Mesendoderm (in vitro differentiated cells): ENCODE data around the gene THRSP.
"Not testable (repeated sequence)": the region's sequence is repeated elsewhere in the genome, so short reads cannot be mapped to it uniquely, and the experiment has no call there.

Source experiments
- DNase-seq: peaks from one replicate; pipeline ENCODE4 v3.0.0; 2013
- H2AK5ac ChIP-seq: 2 replicates; pipeline ENCODE4 v1.6.1; 2013; ENCODE audit warnings: low read length, inconsistent platforms
- H2BK120ac ChIP-seq: 2 replicates; pipeline ENCODE4 v1.6.1; 2013; ENCODE audit warnings: low read depth, mild to moderate bottlenecking, low read length, moderate library complexity, mixed read lengths
- H2BK15ac ChIP-seq: replicated peaks from 2 replicates; pipeline ENCODE4 v1.6.1; 2013; ENCODE audit warnings: low read depth, mild to moderate bottlenecking, moderate library complexity
- H2BK5ac ChIP-seq: 2 replicates; pipeline ENCODE4 v1.6.1; 2013; ENCODE audit warnings: low read length, inconsistent platforms
- H3K18ac ChIP-seq: 2 replicates; pipeline ENCODE4 v1.6.1; 2013; ENCODE audit warnings: mild to moderate bottlenecking, low read length, mixed read lengths
- H3K23ac ChIP-seq: one replicate; pipeline ENCODE4 v1.6.1; 2013; ENCODE audit warnings: low read length
- H3K27ac ChIP-seq: 2 replicates; pipeline ENCODE4 v1.5.1; 2013; ENCODE audit warnings: low read depth, mild to moderate bottlenecking, inconsistent platforms, low read length, moderate library complexity
- H3K27me3 ChIP-seq: 2 replicates; pipeline ENCODE4 v1.6.1; 2013; ENCODE audit warnings: low read length, control low read depth, mild to moderate bottlenecking, inconsistent platforms; ENCODE audit not compliant: insufficient read depth, poor library complexity
- H3K36me3 ChIP-seq: 2 replicates; pipeline ENCODE4 v1.6.1; 2013; ENCODE audit warnings: low read length, inconsistent platforms; ENCODE audit not compliant: control insufficient read depth, insufficient read depth
- H3K4ac ChIP-seq: one replicate; pipeline ENCODE4 v1.6.1; 2013; ENCODE audit warnings: low read depth, mild to moderate bottlenecking, low read length, moderate library complexity
- H3K4me1 ChIP-seq: 2 replicates; pipeline ENCODE4 v1.6.1; 2013; ENCODE audit warnings: low read depth, low read length, inconsistent platforms; ENCODE audit not compliant: control insufficient read depth
- H3K4me2 ChIP-seq: 2 replicates; pipeline ENCODE4 v1.6.1; 2013; ENCODE audit warnings: low read length
- H3K4me3 ChIP-seq: 2 replicates; pipeline ENCODE4 v1.5.1; 2013; ENCODE audit warnings: mild to moderate bottlenecking, low read length
- H3K56ac ChIP-seq: one replicate; pipeline ENCODE4 v1.6.1; 2013; ENCODE audit warnings: low read length
- H3K79me1 ChIP-seq: 2 replicates; pipeline ENCODE4 v1.6.1; 2013; ENCODE audit warnings: low read length, inconsistent platforms
- H3K79me2 ChIP-seq: 2 replicates; pipeline ENCODE4 v1.6.1; 2013; ENCODE audit warnings: mild to moderate bottlenecking, low read length; ENCODE audit not compliant: control insufficient read depth, insufficient read depth
- H3K9ac ChIP-seq: 2 replicates; pipeline ENCODE4 v1.6.1; 2013; ENCODE audit warnings: low read length, inconsistent platforms
- H4K5ac ChIP-seq: one replicate; pipeline ENCODE4 v1.6.1; 2013; ENCODE audit warnings: low read length
- H4K8ac ChIP-seq: one replicate; pipeline ENCODE4 v1.6.1; 2013; ENCODE audit warnings: low read depth, mild to moderate bottlenecking, control low read depth, low read length, moderate library complexity
- WGBS: extraction: QIAGEN DNeasy Blood & Tissue Kit; methylation state at CpG from one replicate; pipeline ENCODE4 v1.1.7; 2013; ENCODE audit warnings: low lambda C conversion rate, missing lambda C conversion rate; ENCODE audit not compliant: insufficient coverage; ENCODE audit errors: extremely low coverage; 5-methylcytosine and 5-hydroxymethylcytosine counted together

THRSP gene

DNA sequence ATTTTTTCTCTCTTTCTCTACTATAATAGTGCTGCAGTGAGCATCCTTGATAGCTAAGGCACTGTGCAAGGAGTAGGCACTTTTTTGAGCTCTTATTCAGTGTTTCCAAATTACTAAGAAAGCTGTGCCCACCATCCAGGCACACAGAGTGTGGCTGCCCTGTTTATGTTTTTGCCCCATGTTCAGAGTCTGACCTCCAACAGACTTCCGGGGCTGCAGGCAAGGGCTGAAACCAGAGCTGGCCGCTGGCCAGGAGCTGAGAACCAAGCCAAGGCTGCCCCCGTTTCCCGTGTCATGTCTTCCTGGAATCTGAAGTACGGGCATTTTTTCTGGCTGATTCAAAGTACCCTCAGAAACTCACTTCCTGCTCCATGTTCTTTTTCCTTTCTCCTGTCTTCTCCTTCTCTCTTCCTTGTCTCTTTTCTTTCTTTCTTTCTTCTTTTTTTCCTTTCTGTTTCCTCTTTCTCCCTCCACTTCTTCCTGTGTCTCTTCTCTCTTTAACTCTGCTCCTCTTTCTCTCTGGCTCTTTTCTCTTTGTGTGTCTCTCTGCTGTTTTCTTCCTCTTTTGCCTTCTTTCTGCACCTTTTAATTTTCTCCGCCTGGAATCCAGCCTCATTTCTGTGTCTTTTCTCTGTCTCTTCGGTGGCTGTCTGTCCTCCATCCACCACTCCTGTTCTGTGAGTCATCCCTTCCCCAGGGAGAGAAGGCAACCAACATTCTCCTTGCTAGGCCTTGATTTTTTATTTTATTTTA, 23.6 kb upstream of the THRSP start:
- H3K27me3 ChIP-seq, result no peaks in the 10 kb centered on the region
- no peak overlapping the region for H2BK5ac ChIP-seq
- no peak overlapping the region for H3K9ac ChIP-seq
- peak overlapping the region; percentile 39 for H3K56ac ChIP-seq
- no peak overlapping the region for H3K4me2 ChIP-seq
- H3K4ac ChIP-seq, result no peak overlapping the region
- H3K4me1 ChIP-seq, result no peaks in the 10 kb centered on the region
- no peaks in the 10 kb centered on the region for H3K36me3 ChIP-seq
- no CpG with 5 or more reads among the region's 7 CpGs for WGBS
- H3K79me1 ChIP-seq, result no peaks in the 10 kb centered on the region
- H4K5ac ChIP-seq, result no peak overlapping the region
- H4K8ac ChIP-seq, result no peak overlapping the region
- H3K27ac ChIP-seq, result no peak overlapping the region
- H3K79me2 ChIP-seq, result no peaks in the 10 kb centered on the region
- H2AK5ac ChIP-seq, result no peak overlapping the region
- H2BK120ac ChIP-seq, result no peak overlapping the region
- no peak overlapping the region for H3K23ac ChIP-seq
- H3K18ac ChIP-seq, result no peak overlapping the region
- H2BK15ac ChIP-seq, result no peak overlapping the region
- no peak overlapping the region for H3K4me3 ChIP-seq
- DNase-seq, result no peak

DNA sequence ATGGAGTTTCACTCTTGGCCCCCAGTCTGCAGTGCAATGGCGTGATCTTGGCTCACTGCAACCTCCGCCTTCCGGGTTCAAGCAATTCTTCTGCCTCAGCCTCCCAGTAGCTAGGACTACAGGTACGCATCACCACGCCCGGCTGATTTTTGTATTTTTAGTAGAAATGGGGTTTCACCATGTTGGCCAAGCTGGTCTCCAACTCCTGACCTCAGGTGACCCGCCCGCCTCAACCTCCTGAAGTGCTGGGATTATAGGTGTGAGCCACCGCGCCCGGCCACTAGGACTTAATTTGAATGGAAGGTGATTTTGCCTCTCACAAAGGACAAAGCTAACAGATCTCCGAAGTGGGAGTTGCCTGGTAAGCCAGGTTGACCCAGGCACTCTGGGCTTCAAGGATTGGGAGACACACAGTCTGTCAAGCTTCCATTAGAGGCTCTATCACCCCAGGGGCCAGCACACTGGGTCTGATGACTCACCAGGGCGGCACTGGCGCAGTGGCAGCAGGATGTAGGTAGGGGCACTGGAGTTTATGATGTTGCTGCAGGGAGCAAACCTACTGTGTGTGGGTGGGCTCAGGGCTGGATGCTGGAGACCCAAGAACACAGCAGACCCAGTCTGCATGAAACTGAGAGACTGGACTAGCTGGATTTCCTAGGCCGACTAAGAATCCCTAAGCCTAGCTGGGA, 22.8 kb upstream of the THRSP start:
- peak; percentile 68 for DNase-seq
- WGBS, result no CpG with 5 or more reads among the region's 15 CpGs

DNA sequence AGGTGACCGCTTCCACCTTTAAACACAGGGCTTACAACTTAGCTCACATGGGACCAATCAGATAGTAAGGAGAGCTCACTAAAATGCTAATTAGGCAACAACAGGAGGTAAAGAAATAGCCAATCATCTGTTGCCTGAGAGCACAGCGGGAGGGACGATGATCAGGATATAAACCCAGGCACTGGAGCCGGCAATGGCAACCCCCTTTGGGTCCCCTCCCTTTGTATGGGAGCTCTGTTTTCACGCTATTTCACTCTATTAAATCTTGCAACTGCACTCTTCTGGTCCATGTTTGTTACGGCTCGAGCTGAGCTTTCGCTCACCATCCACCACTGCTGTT, 22.3 kb upstream of the THRSP start:
- not testable (repeated sequence) for H4K8ac ChIP-seq, H3K79me1 ChIP-seq, H3K23ac ChIP-seq, H3K18ac ChIP-seq, H3K79me2 ChIP-seq, H2AK5ac ChIP-seq, H3K4me1 ChIP-seq, H2BK120ac ChIP-seq, H4K5ac ChIP-seq, H3K4ac ChIP-seq, H2BK15ac ChIP-seq, H2BK5ac ChIP-seq, H3K56ac ChIP-seq, H3K36me3 ChIP-seq, H3K9ac ChIP-seq, H3K4me2 ChIP-seq, H3K4me3 ChIP-seq, H3K27ac ChIP-seq, H3K27me3 ChIP-seq
- no CpG with 5 or more reads among the region's 8 CpGs for WGBS
- peak; percentile 26 for DNase-seq

More for the DNA sequence above, 22.8 kb upstream of the THRSP start:
- H3K79me2 ChIP-seq, result no peaks in the 10 kb centered on the region
- no peak overlapping the region for H3K56ac ChIP-seq
- H4K5ac ChIP-seq, result no peak overlapping the region
- H3K27ac ChIP-seq, result no peak overlapping the region
- no peaks in the 10 kb centered on the region for H3K36me3 ChIP-seq
- H3K23ac ChIP-seq, result no peak overlapping the region
- no peak overlapping the region for H3K18ac ChIP-seq
- H3K4me2 ChIP-seq, result no peak overlapping the region
- no peak overlapping the region for H3K4ac ChIP-seq
- H3K4me1 ChIP-seq, result no peaks in the 10 kb centered on the region
- H2BK15ac ChIP-seq, result no peak overlapping the region
- H2AK5ac ChIP-seq, result no peak overlapping the region
- H3K79me1 ChIP-seq, result no peaks in the 10 kb centered on the region
- no peak overlapping the region for H4K8ac ChIP-seq
- H3K4me3 ChIP-seq, result no peak overlapping the region
- H2BK120ac ChIP-seq, result no peak overlapping the region
- H3K9ac ChIP-seq, result no peak overlapping the region
- H3K27me3 ChIP-seq, result no peaks in the 10 kb centered on the region
- H2BK5ac ChIP-seq, result no peak overlapping the region

- H3K9ac ChIP-seq, result no peak overlapping the region
- no peak overlapping the region for H2BK120ac ChIP-seq
- no peaks in the 10 kb centered on the region for H3K79me2 ChIP-seq
- no peak overlapping the region for H2AK5ac ChIP-seq
- no peak overlapping the region for H2BK5ac ChIP-seq
- H4K5ac ChIP-seq, result no peak overlapping the region
- H3K27me3 ChIP-seq, result no peaks in the 10 kb centered on the region
- no peak overlapping the region for H3K4ac ChIP-seq
- no peak overlapping the region for H3K4me3 ChIP-seq
- WGBS, result no CpG with 5 or more reads among the region's 14 CpGs
- H4K8ac ChIP-seq, result no peak overlapping the region
- peaks cover 2% of the 10 kb centered on the region for H3K4me1 ChIP-seq
- no peak overlapping the region for H3K23ac ChIP-seq
- H3K36me3 ChIP-seq, result no peaks in the 10 kb centered on the region
- no peak overlapping the region for H3K27ac ChIP-seq
- H3K79me1 ChIP-seq, result no peaks in the 10 kb centered on the region
- no peak overlapping the region for H3K4me2 ChIP-seq
- H3K18ac ChIP-seq, result no peak overlapping the region
- H3K56ac ChIP-seq, result no peak overlapping the region
- H2BK15ac ChIP-seq, result no peak overlapping the region
- DNase-seq, result no peak
Measured at GRCh38 chr11:78041843-78042440, 21.7 kb upstream of the THRSP start.

GRCh38 chr11:78044706-78045105, 19.0 kb upstream of the THRSP start:
- no peak overlapping the region for H3K27ac ChIP-seq

More at GRCh38 chr11:78044706-78045105, 19.0 kb upstream of the THRSP start:
- H3K4me3 ChIP-seq, result no peak overlapping the region
- H3K4ac ChIP-seq, result no peak overlapping the region
- H3K4me1 ChIP-seq, result peaks cover 2% of the 10 kb centered on the region
- H3K36me3 ChIP-seq, result no peaks in the 10 kb centered on the region
- H3K23ac ChIP-seq, result no peak overlapping the region
- H3K4me2 ChIP-seq, result no peak overlapping the region
- no peak overlapping the region for H3K18ac ChIP-seq
- DNase-seq, result no peak
- no peaks in the 10 kb centered on the region for H3K27me3 ChIP-seq
- H2BK120ac ChIP-seq, result no peak overlapping the region
- H2AK5ac ChIP-seq, result no peak overlapping the region
- no peak overlapping the region for H4K5ac ChIP-seq
- WGBS, result no CpG with 5 or more reads among the region's 5 CpGs
- no peak overlapping the region for H4K8ac ChIP-seq
- no peak overlapping the region for H2BK15ac ChIP-seq
- no peaks in the 10 kb centered on the region for H3K79me2 ChIP-seq
- H3K9ac ChIP-seq, result no peak overlapping the region
- H2BK5ac ChIP-seq, result no peak overlapping the region
- no peak overlapping the region for H3K56ac ChIP-seq
- no peaks in the 10 kb centered on the region for H3K79me1 ChIP-seq
